Measurements from ENCODE around the gene SLC3A2. TPM values are rescaled to one million over a fixed set of nuclear protein-coding genes. Genes with fewer than 3 reads are reported as not detected.
"Not testable (repeated sequence)": the region's sequence is repeated elsewhere in the genome, so short reads cannot be mapped to it uniquely, and the experiment has no call there.

SLC3A2 gene
- total and polyA plus RNA-seq, 4 experiments from 2014 or later: 157 to 226 (median 210) TPM

GRCh38 chr11:62930157-62930556 lies 49.5 kb downstream of the SLC3A2 start:
- DNase-seq: no peak
- H3K27me3 Mint-ChIP-seq: peaks cover 43 to 58% of the 10 kb centered on the region in 2 donors
- Histone ChIP-seq H3K9me3 (ENCODE audit: control insufficient read depth in 1 of 2, low read length in 2 of 2) (no peaks in the 10 kb centered on the region), H3K27me3 (ENCODE audit: insufficient read depth, low read length) (peaks cover 25% of the 10 kb centered on the region), H3K36me3 (ENCODE audit: insufficient read depth, low read length) (no peaks in the 10 kb centered on the region), H3K4me3 (ENCODE audit: low read length in 2 of 2) (no peak overlapping the region), H3K27ac (ENCODE audit: low read depth, low read length) (no peak overlapping the region), H3K4me1 (ENCODE audit: insufficient read depth, low read length) (peaks cover 23% of the 10 kb centered on the region)
- no peaks in the 10 kb centered on the region for H3K36me3 Mint-ChIP-seq
- no peak overlapping the region for H3K27ac Mint-ChIP-seq
- no peak overlapping the region for H3K4me3 Mint-ChIP-seq
- intact Hi-C loops (cut with micrococcal nuclease): no loop called here
- H3K9me3 Mint-ChIP-seq: no peaks in the 10 kb centered on the region
- peaks cover 6 to 23% (median 12%) of the 10 kb centered on the region in 4 donors for H3K4me1 Mint-ChIP-seq
- ChIA-PET POLR2A (ENCODE audit: partially characterized antibody) (no interaction called here), CTCF (ENCODE audit: partially characterized antibody) (no interaction called here)

- CTCF ChIA-PET (ENCODE audit: partially characterized antibody): interaction anchor here (1.1 kb wide), 1 partner anchor 93 kb away, joined by 3 read pairs; no protein-coding TSS in a partner anchor
- Histone ChIP-seq H3K27ac (ENCODE audit: low read depth, low read length) (no peak overlapping the region), H3K36me3 (ENCODE audit: insufficient read depth, low read length) (no peaks in the 10 kb centered on the region), H3K27me3 (ENCODE audit: insufficient read depth, low read length) (peaks cover 19% of the 10 kb centered on the region), H3K4me3 (ENCODE audit: low read length in 2 of 2) (no peak overlapping the region), H3K4me1 (ENCODE audit: insufficient read depth, low read length) (peaks cover 18% of the 10 kb centered on the region), H3K9me3 (ENCODE audit: control insufficient read depth in 1 of 2, low read length in 2 of 2) (no peaks in the 10 kb centered on the region)
- POLR2A ChIA-PET (ENCODE audit: partially characterized antibody): no interaction called here
- peaks cover 41 to 53% of the 10 kb centered on the region in 2 donors for H3K27me3 Mint-ChIP-seq
- H3K4me3 Mint-ChIP-seq: no peak overlapping the region
- H3K27ac Mint-ChIP-seq: no peak overlapping the region
- H3K4me1 Mint-ChIP-seq: peaks cover 3 to 18% (median 9%) of the 10 kb centered on the region in 4 donors
- no peaks in the 10 kb centered on the region for H3K36me3 Mint-ChIP-seq
- intact Hi-C loops (cut with micrococcal nuclease): no loop called here
- no peak for DNase-seq
- H3K9me3 Mint-ChIP-seq: no peaks in the 10 kb centered on the region
Measured at GRCh38 chr11:62930666-62931065, 50.0 kb downstream of the SLC3A2 start.

GRCh38 chr11:62931499-62932278 lies 51.0 kb downstream of the SLC3A2 start:
- no peak for DNase-seq
- Histone ChIP-seq H3K27me3 (ENCODE audit: insufficient read depth, low read length) (peaks cover 10% of the 10 kb centered on the region), H3K27ac (ENCODE audit: low read depth, low read length) (no peak overlapping the region), H3K9me3 (ENCODE audit: control insufficient read depth in 1 of 2, low read length in 2 of 2) (no peaks in the 10 kb centered on the region), H3K4me3 (ENCODE audit: low read length in 2 of 2) (no peak overlapping the region), H3K36me3 (ENCODE audit: insufficient read depth, low read length) (no peaks in the 10 kb centered on the region), H3K4me1 (ENCODE audit: insufficient read depth, low read length) (peaks cover 8% of the 10 kb centered on the region)
- Mint-ChIP-seq H3K9me3 (no peaks in the 10 kb centered on the region), H3K36me3 (no peaks in the 10 kb centered on the region), H3K4me1 (peaks cover 0 to 8% (median 3%) of the 10 kb centered on the region in 4 donors), H3K27ac (peak overlapping the region in 1 of 7 donors; percentile 37), H3K4me3 (no peak overlapping the region), H3K27me3 (peaks cover 34 to 45% of the 10 kb centered on the region in 2 donors)
- intact Hi-C loops (cut with micrococcal nuclease): no loop called here
- POLR2A ChIA-PET (ENCODE audit: partially characterized antibody): no interaction called here
- CTCF ChIA-PET (ENCODE audit: partially characterized antibody): interaction anchor here (1.1 to 1.3 kb wide), 3 partner anchors 10 to 92 kb away, joined by 3 to 4 read pairs (median 3); no protein-coding TSS in a partner anchor

GRCh38 chr11:62933285-62933684 lies 52.6 kb downstream of the SLC3A2 start:
- peaks cover 10% of the 10 kb centered on the region for H3K27me3 ChIP-seq (ENCODE audit: insufficient read depth, low read length)
- Mint-ChIP-seq H3K4me1 (no peaks in the 10 kb centered on the region), H3K27ac (no peak overlapping the region), H3K4me3 (no peak overlapping the region), H3K9me3 (peaks cover 0 to 3% (median 0%) of the 10 kb centered on the region in 8 donors), H3K27me3 (peaks cover 21 to 32% of the 10 kb centered on the region in 2 donors), H3K36me3 (no peaks in the 10 kb centered on the region)
- ChIA-PET CTCF (ENCODE audit: partially characterized antibody) (no interaction called here), POLR2A (ENCODE audit: partially characterized antibody) (no interaction called here)
- no peaks in the 10 kb centered on the region for H3K4me1 ChIP-seq (ENCODE audit: insufficient read depth, low read length)
- H3K36me3 ChIP-seq (ENCODE audit: insufficient read depth, low read length): no peaks in the 10 kb centered on the region
- no peak for DNase-seq
- intact Hi-C loops (cut with micrococcal nuclease): no loop called here
- no peak overlapping the region for H3K4me3 ChIP-seq (ENCODE audit: low read length in 2 of 2)
- no peak overlapping the region for H3K27ac ChIP-seq (ENCODE audit: low read depth, low read length)
- no peaks in the 10 kb centered on the region for H3K9me3 ChIP-seq (ENCODE audit: control insufficient read depth in 1 of 2, low read length in 2 of 2)

- peaks cover 0 to 3% (median 0%) of the 10 kb centered on the region in 8 donors for H3K9me3 Mint-ChIP-seq
- no peak overlapping the region for H3K27ac Mint-ChIP-seq
- H3K4me3 ChIP-seq (ENCODE audit: low read length in 2 of 2): no peak overlapping the region
- no peaks in the 10 kb centered on the region for H3K4me1 ChIP-seq (ENCODE audit: insufficient read depth, low read length)
- ChIA-PET POLR2A (ENCODE audit: partially characterized antibody) (no interaction called here), CTCF (ENCODE audit: partially characterized antibody) (no interaction called here)
- no peaks in the 10 kb centered on the region for H3K36me3 ChIP-seq (ENCODE audit: insufficient read depth, low read length)
- no peak overlapping the region for H3K27ac ChIP-seq (ENCODE audit: low read depth, low read length)
- H3K27me3 Mint-ChIP-seq: peaks cover 15 to 25% of the 10 kb centered on the region in 2 donors
- no peaks in the 10 kb centered on the region for H3K9me3 ChIP-seq (ENCODE audit: control insufficient read depth in 1 of 2, low read length in 2 of 2)
- peaks cover 5% of the 10 kb centered on the region for H3K27me3 ChIP-seq (ENCODE audit: insufficient read depth, low read length)
- DNase-seq: no peak
- intact Hi-C loops (cut with micrococcal nuclease): no loop called here
- H3K4me3 Mint-ChIP-seq: no peak overlapping the region
- no peaks in the 10 kb centered on the region for H3K4me1 Mint-ChIP-seq
- H3K36me3 Mint-ChIP-seq: no peaks in the 10 kb centered on the region
Measured at GRCh38 chr11:62933750-62934495, 53.2 kb downstream of the SLC3A2 start.

- Mint-ChIP-seq H3K27me3 (peaks cover 12 to 23% of the 10 kb centered on the region in 2 donors), H3K4me1 (no peaks in the 10 kb centered on the region), H3K27ac (no peak overlapping the region), H3K9me3 (peaks cover 0 to 3% (median 0%) of the 10 kb centered on the region in 8 donors), H3K4me3 (no peak overlapping the region), H3K36me3 (no peaks in the 10 kb centered on the region)
- ChIA-PET CTCF (ENCODE audit: partially characterized antibody) (no interaction called here), POLR2A (ENCODE audit: partially characterized antibody) (no interaction called here)
- Histone ChIP-seq H3K9me3 (ENCODE audit: control insufficient read depth in 1 of 2, low read length in 2 of 2) (no peaks in the 10 kb centered on the region), H3K27me3 (ENCODE audit: insufficient read depth, low read length) (peaks cover 4% of the 10 kb centered on the region), H3K4me3 (ENCODE audit: low read length in 2 of 2) (no peak overlapping the region), H3K36me3 (ENCODE audit: insufficient read depth, low read length) (no peaks in the 10 kb centered on the region), H3K27ac (ENCODE audit: low read depth, low read length) (no peak overlapping the region), H3K4me1 (ENCODE audit: insufficient read depth, low read length) (no peaks in the 10 kb centered on the region)
- intact Hi-C loops (cut with micrococcal nuclease): no loop called here
- DNase-seq: no peak
Measured at GRCh38 chr11:62934496-62934785, 53.7 kb downstream of the SLC3A2 start.

GRCh38 chr11:62937528-62937927 lies 56.8 kb downstream of the SLC3A2 start:
- H3K27ac Mint-ChIP-seq; H3K9me3 Mint-ChIP-seq; H3K36me3 Mint-ChIP-seq; H3K4me1 ChIP-seq (ENCODE audit: insufficient read depth, low read length); H3K9me3 ChIP-seq (ENCODE audit: control insufficient read depth in 1 of 2, low read length in 2 of 2); H3K4me3 Mint-ChIP-seq; H3K27me3 Mint-ChIP-seq; DNase-seq; H3K4me3 ChIP-seq (ENCODE audit: low read length in 2 of 2); POLR2A ChIA-PET (ENCODE audit: partially characterized antibody); H3K4me1 Mint-ChIP-seq; H3K36me3 ChIP-seq (ENCODE audit: insufficient read depth, low read length); H3K27me3 ChIP-seq (ENCODE audit: insufficient read depth, low read length); intact Hi-C loops (cut with micrococcal nuclease); H3K27ac ChIP-seq (ENCODE audit: low read depth, low read length): not testable (repeated sequence)
- CTCF ChIA-PET (ENCODE audit: partially characterized antibody): interaction anchor here (1.2 kb wide), 1 partner anchor 31 kb away, joined by 3 read pairs; no protein-coding TSS in a partner anchor

All from CD4-positive, alpha-beta memory T cell (primary cell).